22Rv1 (cell line): ENCODE measurements around the gene RAB20.
"Not testable (repeated sequence)": the region's sequence is repeated elsewhere in the genome, so short reads cannot be mapped to it uniquely, and the experiment has no call there.

Source experiments
- H3K27ac ChIP-seq: fragments of 450-650 bp; 2 replicates; pipeline ENCODE4 v1.5.1; 2017
- CTCF ChIP-seq: fragments of 450-650 bp; IDR thresholded peaks from 2 replicates; pipeline ENCODE4 v1.5.1; 2017; ENCODE audit warnings: mild to moderate bottlenecking
- ZFX ChIP-seq: fragments of 450-650 bp; IDR thresholded peaks from 2 replicates; pipeline ENCODE4 v1.6.1; 2017; ENCODE audit warnings: antibody characterized with exemption, borderline replicate concordance

Gene RAB20

GRCh38 chr13:110495881-110496280 lies 65.6 kb downstream of the RAB20 start:
- no peak overlapping the region for H3K27ac ChIP-seq
- TF ChIP-seq CTCF = no peak
- TF ChIP-seq ZFX = no peak

GRCh38 chr13:110495376-110495775 lies 66.1 kb downstream of the RAB20 start:
- TF ChIP-seq CTCF = no peak
- TF ChIP-seq ZFX = no peak
- no peak overlapping the region for H3K27ac ChIP-seq

- TF ChIP-seq ZFX = no peak
- TF ChIP-seq CTCF = no peak
- no peak overlapping the region for H3K27ac ChIP-seq
Measured at GRCh38 chr13:110493613-110494012, 67.9 kb downstream of the RAB20 start.

DNA sequence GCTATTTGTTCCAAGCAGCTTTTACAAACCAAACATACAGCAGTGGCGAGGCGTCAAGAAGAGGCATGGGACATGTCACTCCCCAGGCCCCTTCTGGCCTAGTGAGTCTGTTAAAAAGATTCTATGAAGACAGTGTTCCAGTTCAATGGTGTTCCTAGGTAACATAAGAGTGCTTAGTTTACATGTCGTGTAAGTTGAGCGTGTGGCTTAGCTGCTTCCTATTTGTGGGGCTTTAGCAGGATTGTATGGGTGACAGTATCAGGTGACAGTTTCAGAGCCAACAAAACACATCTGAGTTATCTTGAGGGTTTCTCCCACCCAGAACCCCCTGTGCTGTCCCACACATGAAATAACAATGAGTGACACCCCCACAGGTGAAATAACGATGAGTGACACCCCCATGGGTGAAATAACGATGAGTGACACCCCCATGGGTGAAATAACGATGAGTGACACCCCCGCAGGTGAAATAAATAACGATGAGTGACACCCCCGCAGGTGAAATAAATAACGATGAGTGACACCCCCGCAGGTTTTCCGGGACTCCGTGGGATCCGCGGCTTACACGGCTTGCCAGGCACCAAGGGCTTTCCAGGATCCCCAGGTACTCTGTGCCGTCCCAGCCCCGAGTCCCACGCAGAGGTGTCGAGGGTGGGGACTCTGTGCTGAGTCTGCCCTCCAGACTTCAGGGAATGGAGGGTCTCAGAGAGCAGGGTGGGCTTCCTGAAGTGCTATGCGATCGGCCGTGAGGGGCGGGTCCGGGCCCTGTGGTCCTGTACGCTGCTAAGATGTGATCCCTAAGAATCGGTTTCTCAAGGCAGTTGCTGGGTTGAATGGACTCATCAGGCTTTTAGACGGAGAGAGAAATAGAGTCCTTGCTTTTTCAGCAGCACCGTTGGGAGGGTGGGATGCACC lies 68.6 kb downstream of the RAB20 start:
- no peak for TF ChIP-seq CTCF
- no peak for TF ChIP-seq ZFX
- no peak overlapping the region for H3K27ac ChIP-seq

DNA sequence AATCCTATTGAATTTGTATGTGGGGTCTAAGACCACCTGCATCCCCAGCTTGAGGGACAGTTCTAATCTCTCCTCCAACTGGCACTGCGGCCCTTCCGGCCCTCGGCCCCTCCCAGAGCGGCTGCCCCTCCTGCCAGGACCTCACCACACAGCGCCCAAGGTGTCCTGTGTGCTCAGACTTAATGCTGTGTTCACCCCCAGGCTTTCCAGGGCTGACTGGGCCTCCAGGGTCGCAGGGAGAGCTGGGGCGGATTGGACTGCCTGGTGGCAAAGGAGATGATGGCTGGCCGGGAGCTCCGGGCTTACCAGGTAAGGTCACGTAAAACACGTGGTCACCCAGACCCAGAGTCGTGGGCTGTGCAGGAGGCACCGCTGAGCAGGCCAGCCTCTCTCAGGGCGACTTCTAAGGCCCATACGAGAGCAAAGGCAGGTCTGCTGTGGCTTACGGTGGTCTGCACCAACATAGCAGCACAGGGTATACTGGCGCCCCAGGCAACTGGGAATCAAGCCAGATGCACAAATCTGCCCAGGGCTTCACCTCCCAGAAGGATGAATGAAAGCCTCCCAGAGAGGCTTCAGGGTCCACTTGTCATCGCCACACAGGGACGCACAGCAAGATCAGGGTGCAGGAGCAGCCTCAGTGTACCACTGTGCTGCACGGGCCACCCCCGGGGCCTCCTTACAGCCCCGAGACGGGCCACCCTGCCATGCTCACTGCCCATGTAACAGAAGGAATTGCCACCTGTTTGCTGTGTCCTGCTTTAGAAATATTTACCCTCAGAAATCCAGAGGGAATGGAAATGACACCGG lies 69.4 kb downstream of the RAB20 start:
- TF ChIP-seq ZFX = no peak
- no peak for TF ChIP-seq CTCF
- H3K27ac ChIP-seq = no peak overlapping the region

GRCh38 chr13:110490009-110490770 lies 71.3 kb downstream of the RAB20 start:
- TF ChIP-seq CTCF (no peak), ZFX (no peak)
- no peak overlapping the region for H3K27ac ChIP-seq

DNA sequence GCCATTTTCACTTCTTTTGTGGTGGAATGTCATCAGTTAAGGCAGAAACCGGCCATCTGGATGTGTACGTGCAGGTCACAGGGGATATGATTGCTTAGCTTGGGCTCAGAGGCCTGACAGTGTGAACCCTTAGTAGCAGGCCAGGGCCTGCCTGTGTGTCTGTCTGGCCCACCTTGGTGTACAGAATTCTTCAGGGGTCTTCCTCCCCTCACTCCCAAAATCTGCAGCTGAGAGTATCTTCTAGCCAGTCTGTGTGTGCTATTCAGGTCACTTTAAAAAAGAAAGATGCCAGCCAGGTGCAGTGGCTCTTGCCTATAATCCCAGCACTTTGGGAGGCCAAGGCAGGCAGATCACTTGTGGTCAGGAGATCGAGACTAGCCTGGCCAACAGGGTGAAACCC lies 74.6 kb downstream of the RAB20 start:
- H3K27ac ChIP-seq = not testable (repeated sequence)
